GM19240 (cell line): Measurements from ENCODE around the gene B3GNT2.
"Not testable (repeated sequence)": the region's sequence is repeated elsewhere in the genome, so short reads cannot be mapped to it uniquely, and the experiment has no call there.

ENCODE experiments used
- DNase-seq: peaks from one replicate; pipeline ENCODE4 v3.0.0; 2011; ENCODE audit warnings: low spot score; ENCODE audit not compliant: insufficient read length

The B3GNT2 gene

GRCh38 chr2:62184512-62185230 lies 11.2 kb upstream of the B3GNT2 start:
- DNase-seq = no peak

DNA sequence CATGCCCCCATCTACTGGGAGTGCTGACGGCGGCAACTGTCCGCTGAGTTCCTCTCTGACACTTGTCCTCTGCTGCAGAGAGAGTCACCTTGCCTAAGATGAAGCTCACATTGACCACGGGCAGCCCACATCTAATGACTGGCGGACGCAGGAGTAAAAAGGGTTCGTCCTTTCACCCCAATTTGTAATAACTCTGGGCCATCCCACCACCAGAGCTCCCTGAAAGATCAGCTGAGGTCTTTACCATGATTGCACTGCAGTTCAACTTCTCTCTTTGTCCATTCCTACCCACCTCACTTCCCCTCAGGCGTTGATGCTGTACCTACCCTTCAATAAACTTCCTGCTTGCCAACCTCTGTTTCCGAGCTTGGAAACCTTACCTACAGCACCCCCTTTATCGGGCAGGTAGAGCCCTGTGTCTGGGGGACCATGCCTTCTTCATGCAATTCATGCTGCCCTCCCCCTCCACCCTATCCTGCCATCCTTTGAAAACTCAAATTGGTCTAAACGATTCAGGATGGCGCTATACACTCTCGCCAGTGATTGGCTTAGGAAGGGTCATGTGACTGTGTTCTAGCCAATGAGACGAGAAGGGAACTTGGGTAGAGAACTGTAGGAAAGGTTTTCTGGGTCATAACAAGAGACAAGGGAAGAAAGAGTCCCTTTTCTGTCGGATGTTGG lies 10.3 kb upstream of the B3GNT2 start:
- DNase-seq = no peak

GRCh38 chr2:62186156-62186905 lies 9.6 kb upstream of the B3GNT2 start:
- no peak for DNase-seq

DNA sequence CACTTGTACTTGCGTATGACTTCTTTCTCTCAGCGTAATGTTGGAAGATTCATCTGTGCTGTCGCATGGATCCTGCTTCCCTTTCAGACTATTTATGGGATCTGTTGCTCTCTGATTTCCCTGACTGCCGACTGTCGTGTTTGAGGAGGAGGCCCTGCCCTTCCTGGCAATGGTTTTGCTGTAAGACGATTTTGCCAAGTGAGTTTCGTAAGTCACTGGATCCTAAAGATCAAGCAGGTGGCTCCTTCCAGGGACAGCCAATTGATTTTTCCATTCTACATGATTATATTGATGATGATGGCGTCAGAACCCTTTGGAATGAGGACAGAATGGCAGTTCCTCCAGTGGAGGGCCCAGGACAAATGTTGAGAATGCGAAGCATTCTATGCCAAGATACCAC lies 8.7 kb upstream of the B3GNT2 start:
- DNase-seq = no peak

- no peak for DNase-seq
Measured at GRCh38 chr2:62188416-62188815, 7.5 kb upstream of the B3GNT2 start.

- DNase-seq = no peak
Measured at GRCh38 chr2:62189196-62189595, 6.7 kb upstream of the B3GNT2 start.

DNA sequence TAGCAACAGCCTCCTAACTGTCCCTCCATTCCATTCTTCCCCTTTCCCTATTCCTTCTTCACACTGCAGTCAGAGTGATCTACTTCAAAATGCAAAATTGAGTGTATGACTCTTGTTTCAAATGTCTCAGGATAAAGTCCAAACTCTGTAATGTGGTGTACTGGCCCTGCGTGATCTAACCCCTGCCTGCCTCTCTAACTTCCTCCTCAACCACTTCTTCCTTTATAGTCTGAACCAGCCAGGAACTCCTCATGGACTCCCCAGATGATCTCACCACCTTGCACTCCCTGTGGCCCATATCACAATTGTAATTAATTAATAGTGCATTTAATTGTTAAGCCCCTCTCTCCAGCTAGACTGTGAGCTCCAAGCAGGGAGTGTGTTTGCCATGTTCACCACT lies 3.1 kb upstream of the B3GNT2 start:
- no peak for DNase-seq

DNA sequence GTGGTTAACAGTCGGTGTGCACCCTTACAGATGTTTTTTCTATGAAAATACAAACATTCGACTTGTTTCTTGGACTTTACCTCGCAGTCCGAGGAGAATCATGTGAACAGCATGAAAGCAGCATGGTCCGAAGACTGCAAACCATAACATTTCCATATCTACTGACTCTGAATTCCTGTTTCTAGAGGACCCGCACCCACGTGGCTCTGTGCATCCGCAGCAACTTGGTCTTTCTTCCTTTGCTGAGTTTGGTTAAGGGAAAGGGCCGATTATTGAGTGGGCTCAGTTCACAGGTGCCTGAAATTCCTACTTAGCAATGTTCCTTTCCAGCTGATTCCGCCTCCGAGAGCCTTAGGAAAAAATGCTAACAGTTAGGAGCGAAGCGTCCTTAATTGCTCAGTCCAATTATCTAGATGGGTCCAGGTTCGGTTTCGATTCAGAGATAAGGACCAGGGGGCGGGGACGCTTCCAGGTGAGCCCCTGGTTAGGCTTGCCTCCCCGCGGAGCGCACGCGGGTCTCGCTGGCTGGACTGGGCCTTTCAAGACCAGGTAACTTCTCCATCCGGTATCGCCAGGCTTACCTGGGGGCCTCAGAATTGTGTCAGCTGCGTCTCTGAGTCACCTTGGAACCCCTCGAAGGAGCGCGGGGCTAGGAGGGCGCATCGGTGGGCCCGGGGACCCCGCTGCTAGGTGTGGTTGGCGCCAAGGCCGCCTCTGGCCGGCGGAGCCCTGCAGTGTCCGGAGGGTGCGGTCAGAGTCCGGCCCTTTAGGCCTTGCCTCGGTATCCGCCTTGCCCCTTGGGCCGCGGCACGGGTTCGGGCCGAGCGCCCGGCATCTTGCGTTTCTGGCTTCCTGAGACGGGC lies 1.1 kb upstream of the B3GNT2 start:
- no peak for DNase-seq

- no peak for DNase-seq
Measured at GRCh38 chr2:62196278-62196901, 475 bp downstream of the B3GNT2 start.

- no peak for DNase-seq
Measured at GRCh38 chr2:62197011-62197924, 1.4 kb downstream of the B3GNT2 start.

DNA sequence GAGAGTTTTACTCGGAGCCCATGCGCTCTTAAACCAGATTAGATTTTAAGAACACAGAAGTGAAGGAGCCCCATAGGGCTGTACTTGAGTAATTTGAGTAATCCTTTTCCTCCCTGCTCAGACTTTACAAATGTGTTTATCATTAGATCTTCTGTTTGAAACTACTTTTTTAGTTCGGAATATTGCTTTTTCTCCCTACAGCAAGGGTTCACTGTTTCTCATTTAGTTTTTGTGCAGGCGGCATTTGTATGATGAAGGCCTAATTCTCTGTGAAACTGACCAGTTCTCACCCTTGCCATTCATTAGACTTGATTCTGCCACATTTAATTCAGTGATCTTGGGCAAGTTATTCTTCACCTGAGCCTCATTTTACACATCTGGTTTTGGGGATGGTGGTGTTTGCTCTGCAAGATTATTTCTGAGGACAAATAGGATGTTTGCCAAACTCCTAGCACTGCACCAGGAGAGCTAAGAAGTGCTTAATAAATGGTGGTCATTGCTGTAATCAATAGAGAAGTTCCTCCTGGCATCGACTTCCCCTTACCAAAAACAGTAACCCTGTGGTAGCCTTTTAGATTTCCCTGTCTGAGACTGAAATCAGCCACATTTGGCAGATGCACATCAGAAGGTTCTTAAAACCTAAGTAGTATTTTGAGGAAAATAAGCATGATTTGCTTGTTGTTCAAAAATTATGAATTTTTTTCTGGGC lies 2.2 kb downstream of the B3GNT2 start:
- no peak for DNase-seq

GRCh38 chr2:62198854-62199253 lies 2.9 kb downstream of the B3GNT2 start:
- not testable (repeated sequence) for DNase-seq

DNA sequence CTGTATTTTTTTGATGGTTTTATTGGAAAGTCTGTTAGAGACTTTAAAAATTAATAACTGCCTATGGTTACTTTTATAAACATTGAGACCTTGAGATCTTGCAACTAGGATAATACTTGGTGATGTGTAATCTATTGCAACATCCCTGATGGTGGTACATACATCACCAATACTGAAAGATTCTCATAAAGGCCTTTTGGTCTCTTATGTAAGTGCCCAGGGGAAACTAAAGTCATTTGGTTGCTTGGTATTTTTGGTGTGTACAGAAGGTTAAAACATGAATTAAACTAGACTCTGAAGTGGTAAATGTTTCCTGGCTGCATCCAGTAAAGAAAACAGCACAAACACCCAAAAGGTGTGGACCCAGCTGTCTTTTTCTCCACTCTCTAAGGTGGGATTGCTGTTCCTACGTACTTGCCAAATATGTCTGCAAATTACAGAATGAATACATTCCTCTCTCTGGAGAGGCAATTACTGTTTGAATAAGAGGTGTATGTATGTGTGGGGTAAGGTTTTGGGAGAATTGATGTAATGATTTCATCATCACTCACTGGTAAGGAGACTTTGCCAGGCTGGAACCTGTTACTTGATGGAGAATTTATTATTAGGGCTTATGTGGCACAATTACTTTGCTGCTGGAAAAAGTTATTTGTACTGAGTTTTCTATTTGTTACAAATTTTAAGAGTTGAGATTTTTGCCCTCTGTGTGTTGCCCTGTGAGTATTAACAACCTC lies 3.6 kb downstream of the B3GNT2 start:
- no peak for DNase-seq

- no peak for DNase-seq
Measured at GRCh38 chr2:62200291-62200841, 4.5 kb downstream of the B3GNT2 start.

GRCh38 chr2:62200868-62201267 lies 5.0 kb downstream of the B3GNT2 start:
- DNase-seq = no peak

GRCh38 chr2:62201307-62201706 lies 5.4 kb downstream of the B3GNT2 start:
- DNase-seq = no peak

DNA sequence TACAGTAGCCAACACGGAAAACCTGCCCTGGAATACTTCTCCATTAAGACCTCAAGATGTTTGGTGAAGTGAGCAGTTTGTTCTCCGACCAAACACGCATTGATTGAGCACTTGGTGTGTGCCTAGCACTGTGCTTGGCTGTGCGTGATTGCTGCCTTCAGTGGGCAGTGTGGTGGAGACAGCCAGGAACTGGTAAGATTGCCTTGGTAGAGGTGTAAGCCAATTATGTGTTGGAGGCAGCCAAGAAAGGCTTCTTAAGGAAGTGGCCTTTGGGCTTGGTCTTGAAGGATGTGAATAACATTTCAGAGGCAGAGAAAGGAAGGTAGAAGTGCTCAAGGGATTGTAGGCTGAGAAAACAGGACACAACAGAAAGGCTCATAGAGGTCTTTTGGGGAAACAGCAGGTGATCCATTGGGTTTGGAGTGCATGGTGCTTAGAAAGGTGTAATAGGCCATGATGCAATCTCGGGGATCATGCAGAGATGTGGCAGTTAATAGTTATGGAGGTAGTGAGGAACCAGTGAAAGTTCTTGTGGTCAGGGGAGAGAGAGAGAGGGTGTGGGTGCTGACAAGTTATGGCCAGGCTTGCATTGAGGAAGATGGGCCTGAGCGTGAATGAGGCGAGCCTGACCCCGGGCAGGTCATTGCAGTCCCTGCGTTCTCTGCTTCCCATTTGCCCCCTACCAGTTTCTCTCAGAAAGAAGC lies 6.3 kb downstream of the B3GNT2 start:
- DNase-seq = no peak

DNA sequence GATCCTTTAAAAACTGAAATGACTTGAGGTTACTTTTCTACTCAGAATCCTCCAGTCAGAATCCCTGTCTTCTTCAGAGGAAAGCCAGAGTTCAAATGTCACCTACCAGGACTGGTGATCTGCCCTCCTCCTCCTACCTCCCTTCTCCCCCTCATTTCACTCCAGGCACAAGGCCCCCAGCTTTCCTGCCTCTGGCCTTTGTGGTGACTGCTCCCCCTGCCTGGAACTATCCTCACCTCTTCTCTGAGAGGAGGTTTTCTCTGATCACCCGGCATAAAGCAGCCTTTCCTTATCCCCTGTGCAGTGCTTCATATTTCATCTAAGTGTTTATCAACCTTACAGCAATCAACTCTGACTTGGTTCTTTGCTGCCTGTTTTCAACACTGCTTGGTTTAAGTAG lies 6.8 kb downstream of the B3GNT2 start:
- no peak for DNase-seq
